Osteoblast (primary cell): Measurements from ENCODE around the gene EML1. TPM values are rescaled to one million over a fixed set of nuclear protein-coding genes. Genes with fewer than 3 reads are reported as not detected.
A peak's percentile ranks its signal among the peaks of the same experiment; 100 is the strongest.

Source experiments
- DNase-seq: peaks from one replicate; pipeline ENCODE4 v3.0.0; 2011; ENCODE audit warnings: low spot score, mixed read lengths; ENCODE audit not compliant: insufficient read length; ENCODE audit errors: missing footprints
- H2AFZ ChIP-seq: 2 replicates; pipeline ENCODE4 v1.6.0; 2011; ENCODE audit warnings: mild to moderate bottlenecking, low read length
- H3K27ac ChIP-seq: 2 replicates; pipeline ENCODE4 v1.5.1; 2011; ENCODE audit warnings: mild to moderate bottlenecking, low read depth, low read length, moderate library complexity
- H3K27me3 ChIP-seq: 2 replicates; pipeline ENCODE4 v1.6.0; 2012; ENCODE audit warnings: mild to moderate bottlenecking, control low read depth, inconsistent platforms, low read length, moderate library complexity; ENCODE audit not compliant: insufficient read depth
- H3K36me3 ChIP-seq: 2 replicates; pipeline ENCODE4 v1.5.1; 2011; ENCODE audit warnings: mild to moderate bottlenecking, low read length, control low read depth, moderate library complexity; ENCODE audit not compliant: insufficient read depth
- H3K4me1 ChIP-seq: 2 replicates; pipeline ENCODE4 v1.5.1; 2011; ENCODE audit warnings: mild to moderate bottlenecking, low read length, control low read depth, moderate library complexity; ENCODE audit not compliant: insufficient read depth
- H3K4me2 ChIP-seq: 2 replicates; pipeline ENCODE4 v1.6.0; 2011; ENCODE audit warnings: mild to moderate bottlenecking, low read length; ENCODE audit not compliant: insufficient read depth
- H3K4me3 ChIP-seq: fragments of 200-600 bp; sonication (generic); 3 replicates; pipeline ENCODE4 v1.5.1; 2012; ENCODE audit warnings: mild to moderate bottlenecking, low read length, inconsistent platforms; ENCODE audit not compliant: insufficient read depth
- H3K79me2 ChIP-seq: 2 replicates; pipeline ENCODE4 v1.6.0; 2012; ENCODE audit warnings: mild to moderate bottlenecking, low read length, control low read depth, inconsistent platforms; ENCODE audit not compliant: insufficient read depth
- H3K9me3 ChIP-seq: 2 replicates; pipeline ENCODE4 v1.5.1; 2011; ENCODE audit warnings: low read depth, low read length, control low read depth
- H4K20me1 ChIP-seq: 2 replicates; pipeline ENCODE4 v1.6.0; 2012; ENCODE audit warnings: mild to moderate bottlenecking, low read length, control low read depth; ENCODE audit not compliant: insufficient read depth
- total RNA-seq: library from RNA; depleted of rRNA; stranded (reverse); fragments of >200 nt; gene quantifications from 2 replicates; pipeline ENCODE4 v1.2.3, GENCODE V29; 2012
- TF ChIP-seq, protein P1 (sequence below): IDR thresholded peaks from 2 replicates; pipeline ENCODE4 v1.5.1; 2011; ENCODE audit warnings: mild to moderate bottlenecking, low read depth, low read length, moderate library complexity; ENCODE audit errors: extremely low read depth

Gene EML1
- total RNA-seq, 1 donor: 46.7 TPM

DNA sequence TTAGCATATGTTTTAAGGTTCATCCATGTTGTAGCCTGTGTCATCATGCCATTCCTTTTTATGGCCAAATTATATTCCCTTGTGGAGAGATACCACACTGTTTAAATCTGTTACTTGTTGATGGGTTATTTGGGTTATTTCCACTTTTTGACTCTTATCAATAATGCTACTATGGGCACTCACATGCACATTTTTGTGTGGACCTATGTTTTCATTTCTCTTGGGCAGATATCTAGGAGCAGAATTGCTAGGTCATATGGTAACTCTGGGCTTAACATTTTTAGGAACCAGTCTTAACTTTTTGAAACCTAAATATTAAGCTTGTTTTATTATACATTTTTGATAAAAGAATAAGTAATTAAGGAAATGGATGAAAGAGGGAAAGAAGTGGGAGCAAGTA lies 4.0 kb downstream of the EML1 start:
- no peaks in the 10 kb centered on the region for H3K27me3 ChIP-seq
- H3K4me1 ChIP-seq: peaks cover 16% of the 10 kb centered on the region
- no peak for DNase-seq
- H3K36me3 ChIP-seq: no peaks in the 10 kb centered on the region
- H3K4me2 ChIP-seq: no peak overlapping the region
- no peaks in the 10 kb centered on the region for H3K9me3 ChIP-seq
- peaks cover 34% of the 10 kb centered on the region for H4K20me1 ChIP-seq
- H3K4me3 ChIP-seq: no peak overlapping the region
- TF ChIP-seq, protein P1, sequence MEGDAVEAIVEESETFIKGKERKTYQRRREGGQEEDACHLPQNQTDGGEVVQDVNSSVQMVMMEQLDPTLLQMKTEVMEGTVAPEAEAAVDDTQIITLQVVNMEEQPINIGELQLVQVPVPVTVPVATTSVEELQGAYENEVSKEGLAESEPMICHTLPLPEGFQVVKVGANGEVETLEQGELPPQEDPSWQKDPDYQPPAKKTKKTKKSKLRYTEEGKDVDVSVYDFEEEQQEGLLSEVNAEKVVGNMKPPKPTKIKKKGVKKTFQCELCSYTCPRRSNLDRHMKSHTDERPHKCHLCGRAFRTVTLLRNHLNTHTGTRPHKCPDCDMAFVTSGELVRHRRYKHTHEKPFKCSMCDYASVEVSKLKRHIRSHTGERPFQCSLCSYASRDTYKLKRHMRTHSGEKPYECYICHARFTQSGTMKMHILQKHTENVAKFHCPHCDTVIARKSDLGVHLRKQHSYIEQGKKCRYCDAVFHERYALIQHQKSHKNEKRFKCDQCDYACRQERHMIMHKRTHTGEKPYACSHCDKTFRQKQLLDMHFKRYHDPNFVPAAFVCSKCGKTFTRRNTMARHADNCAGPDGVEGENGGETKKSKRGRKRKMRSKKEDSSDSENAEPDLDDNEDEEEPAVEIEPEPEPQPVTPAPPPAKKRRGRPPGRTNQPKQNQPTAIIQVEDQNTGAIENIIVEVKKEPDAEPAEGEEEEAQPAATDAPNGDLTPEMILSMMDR: no peak
- H3K27ac ChIP-seq: no peak overlapping the region
- H3K79me2 ChIP-seq: peaks cover 63% of the 10 kb centered on the region
- H2AFZ ChIP-seq: no peak overlapping the region

DNA sequence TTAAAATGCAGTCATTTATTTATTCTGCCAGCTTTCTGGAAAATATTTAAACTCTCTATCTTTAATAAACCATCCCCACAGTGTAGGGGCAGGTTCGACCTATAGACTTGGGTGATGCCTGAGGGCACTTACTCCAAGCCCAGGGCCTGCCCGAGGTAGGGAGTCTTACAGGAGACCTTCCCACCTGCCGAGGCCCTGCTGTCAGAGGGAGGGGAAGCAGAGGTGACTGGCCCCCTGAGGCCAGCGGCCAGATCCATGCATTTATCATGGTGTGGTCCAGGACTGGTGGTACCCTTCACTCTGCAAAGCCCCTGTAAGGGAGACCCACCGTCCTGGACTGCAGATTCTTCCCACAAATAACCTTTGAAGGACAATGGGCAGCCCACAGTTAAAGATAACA lies 7.6 kb downstream of the EML1 start:
- peaks cover 74% of the 10 kb centered on the region for H3K79me2 ChIP-seq
- H3K4me1 ChIP-seq: no peaks in the 10 kb centered on the region
- no peak overlapping the region for H3K4me3 ChIP-seq
- TF ChIP-seq, protein P1: no peak
- peaks cover 45% of the 10 kb centered on the region for H4K20me1 ChIP-seq
- H3K9me3 ChIP-seq: no peaks in the 10 kb centered on the region
- no peak overlapping the region for H3K27ac ChIP-seq
- H2AFZ ChIP-seq: no peak overlapping the region
- H3K36me3 ChIP-seq: no peaks in the 10 kb centered on the region
- H3K4me2 ChIP-seq: no peak overlapping the region
- no peak for DNase-seq
- no peaks in the 10 kb centered on the region for H3K27me3 ChIP-seq

DNA sequence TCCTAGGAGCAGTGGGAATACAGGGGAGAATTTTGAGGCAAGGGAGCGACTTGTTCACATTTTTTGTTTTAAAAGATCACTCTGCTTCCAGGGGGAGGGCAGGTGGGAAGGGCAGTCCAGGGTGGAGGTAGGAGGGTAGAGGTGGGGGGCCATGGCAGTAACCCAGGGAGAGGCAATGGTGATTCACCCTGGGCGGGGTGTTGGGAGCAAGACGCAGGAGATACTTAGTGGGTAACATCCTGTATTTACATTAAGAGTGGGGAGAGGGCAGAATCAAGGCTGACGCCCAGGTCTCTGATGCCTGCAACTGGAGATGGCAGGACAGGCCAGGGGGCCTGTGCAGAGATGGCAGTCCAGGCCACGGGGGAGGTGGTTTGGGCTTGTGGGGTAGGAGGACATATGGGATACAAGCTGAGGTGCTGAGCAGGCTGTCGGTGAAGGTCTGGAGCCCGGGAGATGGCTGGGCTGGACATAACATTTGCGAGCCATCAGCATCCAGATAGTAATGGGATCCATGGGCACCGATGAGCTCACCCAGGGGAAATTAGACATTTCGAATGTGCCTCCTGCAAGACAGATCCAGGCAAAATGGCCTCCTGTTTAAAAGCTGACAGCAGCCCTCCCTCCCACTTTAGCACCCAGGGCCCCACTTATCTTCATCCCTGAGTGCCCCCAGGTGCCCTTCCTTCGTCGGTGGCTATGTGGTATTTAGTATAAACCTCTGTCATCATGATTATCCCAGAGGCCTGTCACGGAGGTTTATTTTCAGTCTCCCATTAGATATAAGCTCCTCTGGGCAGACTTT lies 9.3 kb downstream of the EML1 start:
- Histone ChIP-seq H3K4me2 (no peak overlapping the region), H3K27ac (no peak overlapping the region), H4K20me1 (peaks cover 50% of the 10 kb centered on the region), H3K4me3 (no peak overlapping the region), H3K27me3 (no peaks in the 10 kb centered on the region), H3K36me3 (no peaks in the 10 kb centered on the region), H2AFZ (no peak overlapping the region), H3K79me2 (peaks cover 67% of the 10 kb centered on the region), H3K4me1 (no peaks in the 10 kb centered on the region), H3K9me3 (no peaks in the 10 kb centered on the region)
- TF ChIP-seq, protein P1: no peak
- peak; percentile 69 for DNase-seq

DNA sequence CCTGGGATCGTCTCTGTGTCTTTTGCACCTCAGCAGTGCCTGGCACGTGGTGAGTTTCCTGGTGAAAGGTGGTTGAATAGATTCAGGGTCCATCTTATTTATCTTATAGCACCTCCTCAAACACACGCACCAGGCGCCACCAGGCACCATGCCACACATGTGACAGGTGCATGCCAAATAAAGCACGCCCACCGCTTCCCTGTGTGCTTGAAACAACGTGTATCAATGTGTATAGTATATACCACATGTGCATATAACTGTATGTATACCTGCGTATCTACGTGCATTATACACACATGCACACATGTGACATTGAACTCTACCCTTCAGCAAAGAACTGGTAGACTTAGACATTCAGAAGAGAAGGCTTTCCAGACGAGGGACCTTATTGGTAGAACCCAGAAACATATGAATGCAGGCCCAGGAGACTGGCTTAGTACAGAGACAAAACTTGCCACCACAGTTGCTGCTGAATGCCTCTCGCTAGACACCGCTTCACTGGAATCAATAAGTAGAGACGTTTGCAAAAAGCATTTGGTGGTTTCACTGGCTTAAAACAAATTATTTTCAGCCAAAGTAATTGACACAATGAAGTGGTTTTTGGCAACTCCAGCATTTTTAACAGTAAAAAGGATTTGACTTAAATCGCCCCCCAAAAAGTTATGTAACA lies 10.0 kb downstream of the EML1 start:
- H3K4me1 ChIP-seq: peaks cover 7% of the 10 kb centered on the region
- H4K20me1 ChIP-seq: peaks cover 54% of the 10 kb centered on the region
- DNase-seq: no peak
- no peak overlapping the region for H3K4me2 ChIP-seq
- TF ChIP-seq, protein P1: no peak
- no peak overlapping the region for H3K27ac ChIP-seq
- H3K36me3 ChIP-seq: no peaks in the 10 kb centered on the region
- H3K79me2 ChIP-seq: peaks cover 65% of the 10 kb centered on the region
- H3K27me3 ChIP-seq: no peaks in the 10 kb centered on the region
- no peaks in the 10 kb centered on the region for H3K9me3 ChIP-seq
- H3K4me3 ChIP-seq: no peak overlapping the region
- no peak overlapping the region for H2AFZ ChIP-seq
